AG04450 (cell line): ENCODE results near the gene AAR2. TPM values are rescaled to one million over a fixed set of nuclear protein-coding genes. Genes with fewer than 3 reads are reported as not detected.

Experiments used
- CTCF ChIA-PET: fragments of 300-600, 350-600 bp; formaldehyde crosslinking; extraction: SDS; loops from one replicate; lab custom pipeline; 2022; ENCODE audit warnings: antibody characterized with exemption, inconsistent platforms; lab: Charles Lee
- POLR2A ChIA-PET: fragments of 350-600 bp; formaldehyde crosslinking; extraction: SDS; loops from one replicate; lab custom pipeline; 2021; ENCODE audit warnings: antibody characterized with exemption, inconsistent platforms; lab: Yijun Ruan, JAX
- DNase-seq: peaks from one replicate; pipeline ENCODE4 v3.0.0-alpha.2; 2011; ENCODE audit warnings: low read depth, low spot score
- H3K27ac ChIP-seq: one replicate; pipeline ENCODE4 v1.5.1; 2012; ENCODE audit warnings: low read depth, low read length, control low read depth
- H3K27me3 ChIP-seq: one replicate; pipeline ENCODE4 v1.6.0; 2012; ENCODE audit warnings: low read length; ENCODE audit not compliant: control insufficient read depth, insufficient read depth
- H3K4me3 ChIP-seq: 2 replicates; pipeline ENCODE4 v1.5.1; 2011; ENCODE audit warnings: mild to moderate bottlenecking, low read depth, low read length, control low read depth
- H3K9me3 ChIP-seq: 2 replicates; pipeline ENCODE4 v1.5.1; 2012; ENCODE audit warnings: low read length; ENCODE audit not compliant: control insufficient read depth, insufficient read depth
- CTCF ChIP-seq: IDR thresholded peaks from 2 replicates; pipeline ENCODE4 v1.5.1; 2011; ENCODE audit warnings: low read depth, low read length, control low read depth, inconsistent platforms
- polyA plus RNA-seq: library from polyadenylated mRNA; depleted of rRNA; stranded (reverse); fragments of >200 nt; gene quantifications from 2 replicates; pipeline ENCODE4 v1.2.3, GENCODE V29; 2011

Gene AAR2
- polyA plus RNA-seq, 1 experiment = 25.3 TPM

GRCh38 chr20:36285746-36286447 is 49.6 kb downstream of the AAR2 start:
- H3K27me3 ChIP-seq = peaks cover 10% of the 10 kb centered on the region
- H3K4me3 ChIP-seq = no peak overlapping the region
- POLR2A ChIA-PET = no interaction called here
- no peak overlapping the region for H3K27ac ChIP-seq
- no peaks in the 10 kb centered on the region for H3K9me3 ChIP-seq
- DNase-seq = no peak
- TF ChIP-seq CTCF = no peak
- CTCF ChIA-PET = no interaction called here

GRCh38 chr20:36297656-36298055 is 61.4 kb downstream of the AAR2 start:
- TF ChIP-seq CTCF = no peak
- no peak overlapping the region for H3K4me3 ChIP-seq
- ChIA-PET POLR2A (no interaction called here), CTCF (no interaction called here)
- H3K27me3 ChIP-seq = peaks cover 25% of the 10 kb centered on the region
- DNase-seq = no peak
- no peaks in the 10 kb centered on the region for H3K9me3 ChIP-seq
- no peak overlapping the region for H3K27ac ChIP-seq

GRCh38 chr20:36298061-36298460 is 61.8 kb downstream of the AAR2 start:
- Histone ChIP-seq H3K9me3 (no peaks in the 10 kb centered on the region), H3K27me3 (peaks cover 29% of the 10 kb centered on the region), H3K4me3 (no peak overlapping the region), H3K27ac (no peak overlapping the region)
- ChIA-PET CTCF (no interaction called here), POLR2A (no interaction called here)
- DNase-seq = no peak
- no peak for TF ChIP-seq CTCF

GRCh38 chr20:36298795-36299339 is 62.6 kb downstream of the AAR2 start:
- no peak overlapping the region for H3K4me3 ChIP-seq
- no peaks in the 10 kb centered on the region for H3K9me3 ChIP-seq
- ChIA-PET CTCF (no interaction called here), POLR2A (no interaction called here)
- DNase-seq = no peak
- no peak overlapping the region for H3K27ac ChIP-seq
- TF ChIP-seq CTCF = no peak
- peaks cover 37% of the 10 kb centered on the region for H3K27me3 ChIP-seq

- H3K27me3 ChIP-seq = peaks cover 41% of the 10 kb centered on the region
- ChIA-PET CTCF (no interaction called here), POLR2A (no interaction called here)
- TF ChIP-seq CTCF = no peak
- no peaks in the 10 kb centered on the region for H3K9me3 ChIP-seq
- H3K4me3 ChIP-seq = no peak overlapping the region
- no peak overlapping the region for H3K27ac ChIP-seq
- DNase-seq = no peak
Observed at GRCh38 chr20:36299459-36299858, 63.2 kb downstream of the AAR2 start.
